Measurements from ENCODE around the gene DENND6B. TPM values are rescaled to one million over a fixed set of nuclear protein-coding genes. Genes with fewer than 3 reads are reported as not detected.
"Not testable (repeated sequence)": the region's sequence is repeated elsewhere in the genome, so short reads cannot be mapped to it uniquely, and the experiment has no call there.

The DENND6B gene
- total RNA-seq, 2 donors from 2014 or later, result 3.4 to 7.3 TPM

DNA sequence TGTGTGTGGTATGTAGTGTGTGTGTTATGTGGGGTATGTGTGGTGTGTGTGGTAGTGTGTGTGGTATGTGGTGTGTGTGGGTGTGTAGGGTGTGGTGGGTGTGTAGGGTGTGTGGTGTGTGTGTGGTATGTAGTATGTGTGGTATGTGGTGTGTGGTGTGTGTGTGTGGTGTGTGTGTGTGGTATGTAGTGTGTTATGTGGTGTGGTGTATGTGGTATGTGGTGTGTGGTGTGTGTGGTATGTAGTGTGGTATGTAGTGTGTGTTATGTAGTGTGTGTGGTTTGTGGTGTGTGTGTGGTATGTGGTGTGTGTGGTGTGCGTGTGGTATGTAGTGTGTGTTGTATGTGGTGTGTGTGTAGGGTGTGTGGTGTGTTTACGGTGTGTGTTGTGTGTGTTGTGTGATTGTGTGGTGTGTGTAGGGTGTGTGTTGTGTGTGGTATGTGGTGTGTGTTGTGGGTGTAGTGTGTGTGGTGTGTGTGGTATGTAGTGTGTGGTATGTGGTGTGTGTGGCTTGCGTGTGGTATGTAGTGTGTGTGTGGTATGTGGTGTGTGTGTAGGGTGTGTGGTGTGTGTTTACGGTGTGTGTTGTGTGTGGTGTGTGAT is 12.1 kb upstream of the DENND6B start:
- Histone ChIP-seq H3K36me3 (replicated peaks in 1 of 2; ENCODE audit: insufficient read depth in 1 of 2, low read depth in 2 of 2) (no peaks in the 10 kb centered on the region), H3K4me3 (no peak overlapping the region), H3K27me3 (no peaks in the 10 kb centered on the region), H3K9me3 (no peaks in the 10 kb centered on the region), H3K4me1 (peaks cover 11% of the 10 kb centered on the region), H3K27ac (no peak overlapping the region)
- 91 to 98% methylated on average over 4 of the region's 4 CpGs for WGBS, 2 donors
- no peak for ATAC-seq
- TF ChIP-seq POLR2A (IDR thresholded peaks at IDR 0.05), result no peak
- no peak for TF ChIP-seq CTCF (IDR thresholded peaks at IDR 0.05)
- intact Hi-C loops (cut with DNase I), result no loop called here
- no peak for DNase-seq

DNA sequence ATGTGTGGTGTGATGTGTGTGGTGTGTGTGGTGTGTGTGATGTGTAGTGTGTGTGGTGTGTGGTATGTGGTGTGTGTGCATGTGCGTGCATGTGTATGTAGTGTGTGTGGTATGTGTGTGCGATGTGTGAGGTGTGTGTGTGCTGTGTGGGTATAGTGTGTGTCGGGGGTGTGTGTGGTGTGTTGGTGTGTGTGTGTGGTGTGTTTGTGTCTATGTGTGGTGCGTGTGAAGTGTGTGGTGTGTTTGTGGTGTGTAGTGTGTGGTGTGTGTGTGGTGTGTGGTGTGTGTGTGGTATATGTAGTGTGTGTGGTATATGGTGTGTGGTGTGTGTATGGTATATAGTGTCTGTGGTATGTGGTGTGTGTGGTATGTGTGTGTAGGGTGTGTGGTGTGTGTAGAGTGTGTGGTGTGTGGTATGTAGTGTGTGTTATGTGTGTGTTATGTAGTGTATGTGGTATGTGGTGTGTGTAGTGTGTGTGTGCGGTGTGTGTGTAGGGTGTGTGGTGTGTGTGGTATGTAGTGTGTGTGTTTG is 11.3 kb upstream of the DENND6B start:
- intact Hi-C loops (cut with DNase I), result no loop called here
- DNase-seq (no peak), ATAC-seq (no peak)
- no peak for TF ChIP-seq POLR2A (IDR thresholded peaks at IDR 0.05)
- TF ChIP-seq CTCF (IDR thresholded peaks at IDR 0.05), result no peak
- 78 to 87% methylated on average over 5 of the region's 5 CpGs for WGBS, 2 donors
- Histone ChIP-seq H3K27ac (no peak overlapping the region), H3K4me3 (no peak overlapping the region), H3K4me1 (peaks cover 11% of the 10 kb centered on the region), H3K27me3 (no peaks in the 10 kb centered on the region), H3K36me3 (replicated peaks in 1 of 2; ENCODE audit: insufficient read depth in 1 of 2, low read depth in 2 of 2) (no peaks in the 10 kb centered on the region), H3K9me3 (no peaks in the 10 kb centered on the region)

DNA sequence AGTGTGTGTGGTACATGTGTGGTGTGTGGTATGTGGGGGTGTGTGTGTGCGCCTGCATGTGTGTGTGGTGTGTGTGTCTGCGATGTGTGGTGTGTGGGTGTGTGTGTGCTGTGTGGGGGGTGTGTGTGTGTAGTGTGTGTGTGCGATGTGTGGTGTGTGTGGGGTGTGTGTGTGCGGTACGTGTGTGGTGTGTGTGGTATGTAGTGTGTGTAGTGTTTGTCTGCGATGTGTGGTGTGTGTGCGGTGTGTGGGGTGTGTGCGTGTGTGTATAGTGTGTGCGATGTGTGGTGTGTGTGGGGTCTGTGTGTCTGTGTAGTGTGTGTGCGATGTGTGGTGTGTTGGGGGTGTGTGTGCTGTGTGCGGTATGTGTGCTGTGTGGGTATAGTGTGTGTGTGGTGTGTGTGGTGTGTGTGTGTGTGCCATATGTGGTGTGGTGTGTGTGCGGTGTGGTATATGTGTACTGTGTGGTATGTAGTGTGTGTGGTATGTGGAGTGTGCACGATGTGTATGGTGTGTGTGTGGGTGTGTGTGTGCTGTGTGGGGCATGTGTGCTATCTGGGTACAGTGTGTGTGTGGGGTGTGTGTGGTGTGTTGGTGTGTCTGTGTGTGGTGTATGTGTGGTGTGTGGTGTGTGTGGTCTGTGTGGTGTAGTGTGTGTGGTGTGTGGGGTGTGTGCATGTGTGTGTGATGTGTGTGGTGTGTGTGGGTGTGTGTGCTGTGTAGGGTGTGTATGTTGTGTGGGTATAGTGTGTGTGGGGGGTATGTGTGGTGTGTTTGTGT is 10.6 kb upstream of the DENND6B start:
- no peak for DNase-seq
- Histone ChIP-seq H3K4me3 (no peak overlapping the region), H3K36me3 (replicated peaks in 1 of 2; ENCODE audit: insufficient read depth in 1 of 2, low read depth in 2 of 2) (no peaks in the 10 kb centered on the region), H3K4me1 (peaks cover 6% of the 10 kb centered on the region), H3K27ac (no peak overlapping the region), H3K27me3 (no peaks in the 10 kb centered on the region), H3K9me3 (no peaks in the 10 kb centered on the region)
- intact Hi-C loops (cut with DNase I), result no loop called here
- 88 to 89% methylated on average over 13 of the region's 13 CpGs for WGBS, 2 donors
- ATAC-seq, result no peak
- TF ChIP-seq CTCF (IDR thresholded peaks at IDR 0.05) (no peak), POLR2A (IDR thresholded peaks at IDR 0.05) (no peak)

GRCh38 chr22:50334433-50334832 is 7.6 kb upstream of the DENND6B start:
- H3K4me3 ChIP-seq; H3K27me3 ChIP-seq; ATAC-seq; H3K27ac ChIP-seq; DNase-seq; H3K9me3 ChIP-seq; H3K36me3 ChIP-seq (replicated peaks in 1 of 2; ENCODE audit: insufficient read depth in 1 of 2, low read depth in 2 of 2): not testable (repeated sequence)
- H3K4me1 ChIP-seq, result peaks cover 11% of the 10 kb centered on the region
- intact Hi-C loops (cut with DNase I), result loop anchor here (5.0 kb wide), 1 partner anchor 67 kb away; no protein-coding TSS in a partner anchor
- WGBS, 2 donors, result 34 to 36% methylated on average over 5 of the region's 5 CpGs

DNA sequence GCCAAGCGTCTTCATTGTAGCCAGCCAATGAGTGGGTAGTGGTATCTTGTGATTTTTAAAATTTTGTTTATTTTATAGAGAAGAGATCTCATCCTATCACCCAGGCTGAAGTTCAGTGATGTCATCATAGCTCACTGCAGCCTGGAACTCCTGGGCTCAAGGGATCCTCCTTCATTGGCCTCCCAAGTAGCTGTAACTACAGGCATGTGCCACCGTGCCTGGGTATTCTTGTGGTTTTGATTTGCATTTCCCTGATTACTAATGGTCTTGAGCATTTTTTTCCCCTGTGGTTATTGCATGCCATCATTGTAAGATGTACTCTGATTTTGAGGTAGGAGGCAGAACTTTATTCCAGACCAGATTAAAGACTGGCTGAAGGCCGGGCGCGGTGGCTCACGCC is 2.4 kb upstream of the DENND6B start:
- Histone ChIP-seq H3K4me1 (peaks cover 26% of the 10 kb centered on the region), H3K9me3 (no peaks in the 10 kb centered on the region), H3K27ac (no peak overlapping the region), H3K27me3 (no peaks in the 10 kb centered on the region), H3K4me3 (no peak overlapping the region), H3K36me3 (replicated peaks in 1 of 2; ENCODE audit: insufficient read depth in 1 of 2, low read depth in 2 of 2) (no peaks in the 10 kb centered on the region)
- ATAC-seq (no peak), DNase-seq (no peak)
- WGBS, 2 donors, result 94 to 95% methylated on average over 6 of the region's 6 CpGs
- TF ChIP-seq CTCF (IDR thresholded peaks at IDR 0.05), result no peak
- TF ChIP-seq POLR2A (IDR thresholded peaks at IDR 0.05), result no peak
- intact Hi-C loops (cut with DNase I), result no loop called here

Data from body of pancreas (tissue), 4 donors.